OCI-LY1 (cell line): ENCODE data around the gene COX4I1.
A peak's percentile ranks its signal among the peaks of the same experiment; 100 is the strongest.

Experiments used
- CTCF ChIP-seq: fragments of 200-600 bp; sonication (generic), shearing (Covaris generic); IDR thresholded peaks from 2 replicates; pipeline ENCODE4 v1.5.1; 2017; ENCODE audit warnings: mild to moderate bottlenecking, antibody characterized with exemption, low read length, moderate library complexity, mixed read lengths
- EZH2 ChIP-seq: fragments of 200-600 bp; sonication (generic), shearing (Covaris generic); IDR thresholded peaks from 2 replicates; pipeline ENCODE4 v1.8.0; 2017; ENCODE audit warnings: borderline replicate concordance, mixed run types, mild to moderate bottlenecking, antibody characterized with exemption, low read length, moderate library complexity, mixed read lengths

- peak; percentile 26; the same call in 1 of the 2 replicates for TF ChIP-seq CTCF
- no peak for TF ChIP-seq EZH2
These were observed 33.2 kb downstream of the COX4I1 start for GRCh38 chr16:85832570-85833218.
